ENCODE measurements around the gene BPIFB6. TPM values are rescaled to one million over a fixed set of nuclear protein-coding genes. Genes with fewer than 3 reads are reported as not detected.

The BPIFB6 gene
- total RNA-seq, 1 experiment from 2014 or later, result not detected

- H3K4me2 ChIP-seq (ENCODE audit: low read depth, low read length, poor library complexity, severe bottlenecking), result no peak overlapping the region
- no peaks in the 10 kb centered on the region for H3K4me1 ChIP-seq (ENCODE audit: low read length)
- H3K27me3 ChIP-seq (ENCODE audit: low read length), result no peaks in the 10 kb centered on the region
- H2AFZ ChIP-seq (ENCODE audit: low read length), result no peak overlapping the region
- H4K20me1 ChIP-seq (ENCODE audit: insufficient read depth, low read depth, low read length), result no peaks in the 10 kb centered on the region
- H3K9me3 ChIP-seq (ENCODE audit: low read length), result no peaks in the 10 kb centered on the region
- DNase-seq, result no peak
- H3K9me2 ChIP-seq (replicated peaks; ENCODE audit: insufficient read depth, low read length), result no peaks in the 10 kb centered on the region
- no peaks in the 10 kb centered on the region for H3K36me3 ChIP-seq (ENCODE audit: insufficient read depth, low read length)
- no peak overlapping the region for H3K9ac ChIP-seq (ENCODE audit: low read length)
- no peaks in the 10 kb centered on the region for H3K79me2 ChIP-seq (ENCODE audit: low read length)
- H3K4me3 ChIP-seq (ENCODE audit: low read length), result no peak overlapping the region
- no peak overlapping the region for H3K27ac ChIP-seq (ENCODE audit: low read length)
Measured at GRCh38 chr20:33086052-33086722, 54.7 kb downstream of the BPIFB6 start.

GRCh38 chr20:33091147-33091546 lies 59.7 kb downstream of the BPIFB6 start:
- no peak overlapping the region for H3K4me3 ChIP-seq (ENCODE audit: low read length)
- no peak overlapping the region for H3K9ac ChIP-seq (ENCODE audit: low read length)
- no peak overlapping the region for H2AFZ ChIP-seq (ENCODE audit: low read length)
- H3K4me2 ChIP-seq (ENCODE audit: low read depth, low read length, poor library complexity, severe bottlenecking), result no peak overlapping the region
- DNase-seq, result no peak
- no peak overlapping the region for H3K27ac ChIP-seq (ENCODE audit: low read length)
- no peaks in the 10 kb centered on the region for H4K20me1 ChIP-seq (ENCODE audit: insufficient read depth, low read depth, low read length)
- H3K4me1 ChIP-seq (ENCODE audit: low read length), result no peaks in the 10 kb centered on the region
- H3K36me3 ChIP-seq (ENCODE audit: insufficient read depth, low read length), result no peaks in the 10 kb centered on the region
- H3K9me2 ChIP-seq (replicated peaks; ENCODE audit: insufficient read depth, low read length), result no peaks in the 10 kb centered on the region
- no peaks in the 10 kb centered on the region for H3K79me2 ChIP-seq (ENCODE audit: low read length)
- H3K9me3 ChIP-seq (ENCODE audit: low read length), result no peaks in the 10 kb centered on the region
- H3K27me3 ChIP-seq (ENCODE audit: low read length), result no peaks in the 10 kb centered on the region

DNA sequence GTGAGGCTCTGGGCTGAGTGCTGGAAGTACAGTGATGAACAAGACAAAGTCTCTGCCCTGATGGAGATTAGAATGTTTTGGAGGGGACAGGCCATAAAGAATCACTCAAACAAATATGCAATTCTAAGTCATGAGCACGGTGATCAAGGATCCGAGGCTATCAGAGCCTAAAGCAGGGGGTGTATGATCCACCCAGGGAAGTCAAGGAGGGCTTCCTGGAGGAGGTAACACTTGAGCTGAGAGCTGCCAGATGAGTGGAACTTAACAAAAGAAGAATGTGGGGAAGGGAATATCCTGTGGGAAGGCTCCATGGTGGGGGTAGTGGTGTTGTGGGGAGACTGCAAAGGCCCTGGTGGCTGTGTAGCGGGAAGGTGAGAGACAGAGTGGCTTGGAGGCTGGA lies 60.2 kb downstream of the BPIFB6 start:
- Histone ChIP-seq H3K4me2 (ENCODE audit: low read depth, low read length, poor library complexity, severe bottlenecking) (no peak overlapping the region), H3K4me3 (ENCODE audit: low read length) (no peak overlapping the region), H3K36me3 (ENCODE audit: insufficient read depth, low read length) (no peaks in the 10 kb centered on the region), H3K79me2 (ENCODE audit: low read length) (no peaks in the 10 kb centered on the region), H3K27ac (ENCODE audit: low read length) (no peak overlapping the region), H3K9me3 (ENCODE audit: low read length) (no peaks in the 10 kb centered on the region), H3K9me2 (replicated peaks; ENCODE audit: insufficient read depth, low read length) (no peaks in the 10 kb centered on the region), H3K9ac (ENCODE audit: low read length) (no peak overlapping the region), H4K20me1 (ENCODE audit: insufficient read depth, low read depth, low read length) (no peaks in the 10 kb centered on the region; the same call in 1 of the 2 replicates), H2AFZ (ENCODE audit: low read length) (no peak overlapping the region), H3K4me1 (ENCODE audit: low read length) (no peaks in the 10 kb centered on the region), H3K27me3 (ENCODE audit: low read length) (no peaks in the 10 kb centered on the region)
- no peak for DNase-seq

GRCh38 chr20:33092361-33092760 lies 60.9 kb downstream of the BPIFB6 start:
- H3K4me1 ChIP-seq (ENCODE audit: low read length), result no peaks in the 10 kb centered on the region
- no peaks in the 10 kb centered on the region for H3K79me2 ChIP-seq (ENCODE audit: low read length)
- H3K36me3 ChIP-seq (ENCODE audit: insufficient read depth, low read length), result no peaks in the 10 kb centered on the region
- H3K27me3 ChIP-seq (ENCODE audit: low read length), result no peaks in the 10 kb centered on the region
- no peak overlapping the region for H3K4me3 ChIP-seq (ENCODE audit: low read length)
- no peak overlapping the region for H2AFZ ChIP-seq (ENCODE audit: low read length)
- H3K9me2 ChIP-seq (replicated peaks; ENCODE audit: insufficient read depth, low read length), result no peaks in the 10 kb centered on the region
- no peak overlapping the region for H3K4me2 ChIP-seq (ENCODE audit: low read depth, low read length, poor library complexity, severe bottlenecking)
- DNase-seq, result no peak
- H3K9ac ChIP-seq (ENCODE audit: low read length), result no peak overlapping the region
- no peaks in the 10 kb centered on the region for H3K9me3 ChIP-seq (ENCODE audit: low read length)
- H4K20me1 ChIP-seq (ENCODE audit: insufficient read depth, low read depth, low read length), result no peaks in the 10 kb centered on the region; the same call in 1 of the 2 replicates
- no peak overlapping the region for H3K27ac ChIP-seq (ENCODE audit: low read length)

DNA sequence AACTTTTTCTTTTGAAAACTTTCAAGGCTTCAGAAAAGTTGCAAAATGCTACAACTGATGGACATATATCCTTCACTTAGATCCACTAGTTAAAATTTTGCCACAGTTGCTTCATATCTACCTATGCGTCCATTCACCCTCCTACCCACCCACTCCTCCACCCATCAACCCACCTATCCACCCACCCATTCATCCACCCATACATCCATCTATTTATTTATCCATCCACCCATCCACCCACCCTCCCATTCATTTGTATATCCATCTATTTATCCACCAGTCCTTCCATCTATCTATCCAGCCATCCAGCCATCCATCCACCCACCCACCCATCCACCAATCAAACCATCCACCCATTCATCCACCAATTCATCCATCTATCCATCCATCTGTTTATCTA lies 61.6 kb downstream of the BPIFB6 start:
- no peaks in the 10 kb centered on the region for H3K9me2 ChIP-seq (replicated peaks; ENCODE audit: insufficient read depth, low read length)
- no peak overlapping the region for H2AFZ ChIP-seq (ENCODE audit: low read length)
- no peak overlapping the region for H3K27ac ChIP-seq (ENCODE audit: low read length)
- DNase-seq, result no peak
- no peak overlapping the region for H3K4me3 ChIP-seq (ENCODE audit: low read length)
- no peaks in the 10 kb centered on the region for H3K79me2 ChIP-seq (ENCODE audit: low read length)
- no peak overlapping the region for H3K9ac ChIP-seq (ENCODE audit: low read length)
- no peaks in the 10 kb centered on the region; the same call in 1 of the 2 replicates for H4K20me1 ChIP-seq (ENCODE audit: insufficient read depth, low read depth, low read length)
- H3K4me1 ChIP-seq (ENCODE audit: low read length), result no peaks in the 10 kb centered on the region
- no peaks in the 10 kb centered on the region for H3K36me3 ChIP-seq (ENCODE audit: insufficient read depth, low read length)
- no peaks in the 10 kb centered on the region for H3K9me3 ChIP-seq (ENCODE audit: low read length)
- no peak overlapping the region for H3K4me2 ChIP-seq (ENCODE audit: low read depth, low read length, poor library complexity, severe bottlenecking)
- no peaks in the 10 kb centered on the region for H3K27me3 ChIP-seq (ENCODE audit: low read length)

- Histone ChIP-seq H3K27me3 (ENCODE audit: low read length) (no peaks in the 10 kb centered on the region), H3K36me3 (ENCODE audit: insufficient read depth, low read length) (no peaks in the 10 kb centered on the region), H3K9ac (ENCODE audit: low read length) (no peak overlapping the region), H3K4me1 (ENCODE audit: low read length) (no peaks in the 10 kb centered on the region), H3K4me2 (ENCODE audit: low read depth, low read length, poor library complexity, severe bottlenecking) (no peak overlapping the region), H3K9me2 (replicated peaks; ENCODE audit: insufficient read depth, low read length) (no peaks in the 10 kb centered on the region), H3K79me2 (ENCODE audit: low read length) (no peaks in the 10 kb centered on the region), H3K27ac (ENCODE audit: low read length) (no peak overlapping the region), H2AFZ (ENCODE audit: low read length) (no peak overlapping the region), H4K20me1 (ENCODE audit: insufficient read depth, low read depth, low read length) (no peaks in the 10 kb centered on the region; the same call in 1 of the 2 replicates), H3K9me3 (ENCODE audit: low read length) (no peaks in the 10 kb centered on the region), H3K4me3 (ENCODE audit: low read length) (no peak overlapping the region)
- no peak for DNase-seq
Measured at GRCh38 chr20:33093582-33093981, 62.1 kb downstream of the BPIFB6 start.

Other genes with a start within 250 kb of the BPIFB6 start
- gene MAPRE1, start 211.7 kb upstream of the BPIFB6 start, total RNA-seq (2014; rRNA removed; shearing (Covaris generic); ENCODE audit: low replicate concordance), result 57.3 and 94.8 TPM in 2 replicates
- 0.25 and 1.2 TPM in 2 replicates for gene EFCAB8, start 172.7 kb upstream of the BPIFB6 start, total RNA-seq (2014; rRNA removed; shearing (Covaris generic); ENCODE audit: low replicate concordance)
- gene SUN5, start 27.2 kb upstream of the BPIFB6 start, total RNA-seq (2014; rRNA removed; shearing (Covaris generic); ENCODE audit: low replicate concordance), result not detected in 2 replicates
- not detected in 2 replicates for gene BPIFB2, start 23.9 kb upstream of the BPIFB6 start, total RNA-seq (2014; rRNA removed; shearing (Covaris generic); ENCODE audit: low replicate concordance)
- gene BPIFB3, start 22.3 kb downstream of the BPIFB6 start, total RNA-seq (2014; rRNA removed; shearing (Covaris generic); ENCODE audit: low replicate concordance), result not detected in 2 replicates
- not detected in 2 replicates for gene BPIFB4, start 48.0 kb downstream of the BPIFB6 start, total RNA-seq (2014; rRNA removed; shearing (Covaris generic); ENCODE audit: low replicate concordance)
- not detected in 2 replicates for gene BPIFA2, start 136.5 kb downstream of the BPIFB6 start, total RNA-seq (2014; rRNA removed; shearing (Covaris generic); ENCODE audit: low replicate concordance)
- not detected in 2 replicates for gene BPIFA3, start 185.7 kb downstream of the BPIFB6 start, total RNA-seq (2014; rRNA removed; shearing (Covaris generic); ENCODE audit: low replicate concordance)
- not detected in 2 replicates for gene BPIFA1, start 204.3 kb downstream of the BPIFB6 start, total RNA-seq (2014; rRNA removed; shearing (Covaris generic); ENCODE audit: low replicate concordance)

Measured in Karpas-422 (cell line).